ENCODE data around the gene TAGLN.

Gene TAGLN

DNA sequence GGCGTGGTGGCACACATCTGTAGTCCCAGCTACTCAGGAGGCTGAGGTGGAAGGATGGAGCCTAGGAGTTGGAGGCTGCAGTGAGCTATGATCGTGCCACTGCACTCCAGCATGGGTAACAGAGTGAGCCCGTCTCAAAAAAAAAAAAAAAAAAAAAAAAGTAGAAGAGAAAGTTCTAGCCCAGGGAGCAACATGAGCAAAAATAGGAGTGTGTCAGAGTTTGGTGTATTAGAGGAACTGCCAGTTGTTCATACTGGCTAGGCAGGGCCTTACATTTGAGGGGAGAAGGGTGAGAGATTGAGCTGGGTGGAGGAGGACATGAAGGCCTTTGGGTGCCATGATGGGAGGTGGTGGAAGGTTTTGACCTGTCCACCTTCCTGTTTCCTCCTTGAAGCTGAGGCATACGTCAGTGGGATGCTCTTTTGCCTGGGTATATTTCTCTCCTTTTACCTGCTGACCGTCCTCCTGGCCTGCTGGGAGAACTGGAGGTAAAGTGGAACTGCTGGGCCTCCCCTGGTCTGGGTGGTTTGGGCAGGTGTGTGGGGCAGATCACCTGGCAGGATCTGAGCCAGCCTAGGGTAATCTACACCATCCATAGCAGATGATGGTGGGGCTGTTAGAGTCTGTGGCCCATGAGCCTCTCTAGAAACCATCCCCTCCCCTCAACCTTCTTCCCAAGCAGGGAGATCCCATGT, 13.3 kb upstream of the TAGLN start:
- H3K4me1 ChIP-seq = peaks cover 3 to 19% (median 10%) of the 10 kb centered on the region in 4 donors
- peaks cover 26 to 90% (median 82%) of the 10 kb centered on the region in 3 donors for H3K36me3 ChIP-seq
- H3K27me3 ChIP-seq = no peaks in the 10 kb centered on the region
- intact Hi-C loops (cut with DNase I; ENCODE audit: low total_unique reads) = no loop called here
- TF ChIP-seq, protein P1, sequence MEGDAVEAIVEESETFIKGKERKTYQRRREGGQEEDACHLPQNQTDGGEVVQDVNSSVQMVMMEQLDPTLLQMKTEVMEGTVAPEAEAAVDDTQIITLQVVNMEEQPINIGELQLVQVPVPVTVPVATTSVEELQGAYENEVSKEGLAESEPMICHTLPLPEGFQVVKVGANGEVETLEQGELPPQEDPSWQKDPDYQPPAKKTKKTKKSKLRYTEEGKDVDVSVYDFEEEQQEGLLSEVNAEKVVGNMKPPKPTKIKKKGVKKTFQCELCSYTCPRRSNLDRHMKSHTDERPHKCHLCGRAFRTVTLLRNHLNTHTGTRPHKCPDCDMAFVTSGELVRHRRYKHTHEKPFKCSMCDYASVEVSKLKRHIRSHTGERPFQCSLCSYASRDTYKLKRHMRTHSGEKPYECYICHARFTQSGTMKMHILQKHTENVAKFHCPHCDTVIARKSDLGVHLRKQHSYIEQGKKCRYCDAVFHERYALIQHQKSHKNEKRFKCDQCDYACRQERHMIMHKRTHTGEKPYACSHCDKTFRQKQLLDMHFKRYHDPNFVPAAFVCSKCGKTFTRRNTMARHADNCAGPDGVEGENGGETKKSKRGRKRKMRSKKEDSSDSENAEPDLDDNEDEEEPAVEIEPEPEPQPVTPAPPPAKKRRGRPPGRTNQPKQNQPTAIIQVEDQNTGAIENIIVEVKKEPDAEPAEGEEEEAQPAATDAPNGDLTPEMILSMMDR (IDR thresholded peaks at IDR 0.05) = no peak
- H3K4me3 ChIP-seq = no peak overlapping the region
- DNase-seq = peak in 1 of 2 donors; percentile 46
- no peak overlapping the region for H3K27ac ChIP-seq
- H3K9me3 ChIP-seq = no peaks in the 10 kb centered on the region

DNA sequence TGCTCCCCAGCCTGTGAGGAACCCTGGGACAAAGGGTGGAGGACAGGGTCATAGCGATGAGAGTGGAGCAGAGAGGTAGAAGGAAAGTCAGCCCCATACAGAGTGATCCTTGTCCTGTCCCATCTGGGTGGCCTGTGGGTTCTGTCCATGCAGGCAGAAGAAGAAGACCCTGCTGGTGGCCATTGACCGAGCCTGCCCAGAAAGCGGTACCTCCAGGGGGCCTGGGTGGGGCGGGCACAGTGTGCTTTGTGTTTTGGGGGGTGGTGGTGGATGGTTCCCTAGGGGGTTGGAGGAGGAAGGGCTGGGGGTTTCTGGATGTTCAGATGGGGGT, 12.8 kb upstream of the TAGLN start:
- intact Hi-C loops (cut with DNase I; ENCODE audit: low total_unique reads) = no loop called here
- Histone ChIP-seq H3K27ac (no peak overlapping the region), H3K9me3 (no peaks in the 10 kb centered on the region), H3K27me3 (no peaks in the 10 kb centered on the region), H3K4me1 (peaks cover 0 to 14% (median 5%) of the 10 kb centered on the region in 4 donors), H3K36me3 (peaks cover 26 to 95% (median 87%) of the 10 kb centered on the region in 3 donors), H3K4me3 (no peak overlapping the region)
- TF ChIP-seq, protein P1 (IDR thresholded peaks at IDR 0.05) = no peak
- DNase-seq = peak in 1 of 2 donors; percentile 60

DNA sequence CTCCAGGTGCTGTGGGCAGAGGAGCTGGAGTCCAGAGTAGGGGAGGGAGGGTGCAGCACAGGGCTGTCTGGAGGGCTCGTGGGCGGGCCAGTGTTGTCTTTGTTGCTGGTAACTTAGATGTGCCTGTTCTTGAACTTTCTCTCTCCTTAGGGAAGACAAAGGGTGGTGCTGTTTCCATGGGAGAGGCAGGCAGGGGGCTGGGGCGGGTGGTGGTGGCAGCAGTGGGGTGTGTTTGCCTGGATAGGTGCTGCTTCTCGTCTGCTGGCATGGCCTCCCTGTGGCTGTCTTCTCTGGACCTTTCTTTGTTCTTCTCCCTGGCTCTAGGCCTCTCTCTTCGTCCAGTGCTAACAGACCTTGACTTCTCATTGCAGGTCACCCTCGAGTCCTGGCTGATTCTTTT, 12.2 kb upstream of the TAGLN start:
- H3K9me3 ChIP-seq = no peaks in the 10 kb centered on the region
- TF ChIP-seq, protein P1 (IDR thresholded peaks at IDR 0.05) = no peak
- peaks cover 0 to 8% (median under 1%) of the 10 kb centered on the region in 4 donors for H3K4me1 ChIP-seq
- H3K27ac ChIP-seq = no peak overlapping the region
- H3K27me3 ChIP-seq = no peaks in the 10 kb centered on the region
- intact Hi-C loops (cut with DNase I; ENCODE audit: low total_unique reads) = no loop called here
- peak in 1 of 2 donors; percentile 60 for DNase-seq
- peaks cover 29 to 98% (median 93%) of the 10 kb centered on the region in 3 donors for H3K36me3 ChIP-seq
- H3K4me3 ChIP-seq = no peak overlapping the region

DNA sequence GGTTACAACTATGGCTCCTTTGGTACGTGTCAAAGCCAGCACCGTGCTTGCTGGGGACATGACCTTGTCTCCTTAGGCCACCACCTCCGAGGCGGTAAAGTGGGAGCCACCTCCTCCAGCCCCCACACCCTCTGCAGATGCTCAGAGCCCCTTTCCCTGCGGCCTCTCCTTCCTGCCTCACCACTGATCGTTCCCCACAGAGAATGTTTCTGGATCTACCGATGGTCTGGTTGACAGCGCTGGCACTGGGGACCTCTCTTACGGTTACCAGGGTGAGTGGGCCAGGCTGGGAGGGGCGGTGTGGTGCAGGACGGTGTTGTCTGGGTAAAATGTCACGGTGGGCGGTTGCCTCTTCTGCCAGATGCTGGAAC, 11.8 kb upstream of the TAGLN start:
- DNase-seq = peak in 1 of 2 donors; percentile 66
- Histone ChIP-seq H3K27ac (no peak overlapping the region), H3K4me3 (no peak overlapping the region), H3K27me3 (no peaks in the 10 kb centered on the region), H3K36me3 (peaks cover 32 to 98% (median 93%) of the 10 kb centered on the region in 3 donors), H3K9me3 (no peaks in the 10 kb centered on the region), H3K4me1 (peaks cover 0 to 5% (median 0%) of the 10 kb centered on the region in 4 donors)
- TF ChIP-seq, protein P1 (IDR thresholded peaks at IDR 0.05) = no peak
- intact Hi-C loops (cut with DNase I; ENCODE audit: low total_unique reads) = no loop called here

DNA sequence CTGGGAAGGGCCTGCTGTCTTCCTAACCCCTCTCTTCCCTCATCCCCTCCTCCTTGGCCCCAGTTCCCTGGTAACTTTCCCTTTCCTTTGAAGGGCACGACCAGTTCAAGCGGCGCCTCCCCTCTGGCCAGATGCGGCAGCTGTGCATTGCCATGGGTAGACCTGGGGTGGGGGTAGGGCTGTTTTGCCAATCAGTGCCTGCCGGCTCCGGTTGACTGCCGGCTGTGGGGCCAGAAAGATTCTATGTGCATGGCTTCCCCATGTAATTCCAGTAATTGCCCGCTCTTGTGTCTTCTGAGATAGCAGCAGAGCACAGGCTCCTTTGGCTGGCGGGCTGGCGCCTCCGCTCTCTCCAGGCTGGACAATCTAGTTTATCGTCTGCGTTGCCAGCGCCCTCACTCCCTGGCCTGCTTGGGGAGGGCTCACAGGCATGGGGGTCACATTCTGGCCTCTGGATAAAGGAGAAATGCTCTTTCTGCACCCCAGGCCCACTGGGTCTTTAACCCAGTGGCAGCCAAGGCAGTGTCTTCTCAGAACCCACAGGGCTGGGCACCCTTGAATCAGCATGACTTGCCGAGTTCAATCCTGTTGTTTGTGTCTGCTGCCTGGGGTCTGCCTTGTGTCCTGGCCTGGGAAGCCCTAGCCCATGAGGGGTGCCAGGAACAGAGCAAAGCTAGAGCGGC, 11.2 kb upstream of the TAGLN start:
- Histone ChIP-seq H3K27me3 (no peaks in the 10 kb centered on the region), H3K36me3 (peaks cover 32 to 98% (median 94%) of the 10 kb centered on the region in 3 donors), H3K9me3 (no peaks in the 10 kb centered on the region), H3K27ac (no peak overlapping the region), H3K4me3 (no peak overlapping the region), H3K4me1 (peaks cover 0 to 5% (median 0%) of the 10 kb centered on the region in 4 donors)
- TF ChIP-seq, protein P1 (IDR thresholded peaks at IDR 0.05) = no peak
- intact Hi-C loops (cut with DNase I; ENCODE audit: low total_unique reads) = no loop called here
- peak; percentile 18 to 56 for DNase-seq

Data from tibial artery (tissue), 4 donors.